ENCODE data around the gene STX18. TPM values are rescaled to one million over a fixed set of nuclear protein-coding genes. Genes with fewer than 3 reads are reported as not detected.
"Not testable (repeated sequence)": the region's sequence is repeated elsewhere in the genome, so short reads cannot be mapped to it uniquely, and the experiment has no call there.

STX18 gene
- total RNA-seq, 1 donor = 32.2 TPM

DNA sequence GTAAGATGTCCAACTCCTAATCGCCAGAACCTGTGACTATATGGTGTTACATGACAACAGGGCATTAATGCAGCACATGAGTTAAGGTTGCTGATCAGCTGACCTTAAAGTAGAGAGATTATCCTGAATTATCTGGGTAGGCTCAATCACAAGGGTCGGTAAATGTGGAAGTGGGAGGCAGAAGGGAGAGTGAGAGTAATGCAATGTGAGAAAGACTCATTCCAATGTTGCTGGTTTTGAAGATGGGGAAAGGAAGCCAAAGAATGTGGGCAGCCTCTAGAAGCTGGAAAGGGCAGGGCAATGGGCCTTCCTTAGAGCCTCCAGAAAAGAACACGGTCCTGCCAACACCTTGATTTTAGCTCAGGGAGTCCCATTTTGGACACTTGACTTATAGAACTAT, 67.4 kb downstream of the STX18 start:
- no peak for DNase-seq (ENCODE audit: low read depth)
- no peak overlapping the region for H3K4me3 ChIP-seq (ENCODE audit: low read depth, low read length)
- TF ChIP-seq, protein P1, sequence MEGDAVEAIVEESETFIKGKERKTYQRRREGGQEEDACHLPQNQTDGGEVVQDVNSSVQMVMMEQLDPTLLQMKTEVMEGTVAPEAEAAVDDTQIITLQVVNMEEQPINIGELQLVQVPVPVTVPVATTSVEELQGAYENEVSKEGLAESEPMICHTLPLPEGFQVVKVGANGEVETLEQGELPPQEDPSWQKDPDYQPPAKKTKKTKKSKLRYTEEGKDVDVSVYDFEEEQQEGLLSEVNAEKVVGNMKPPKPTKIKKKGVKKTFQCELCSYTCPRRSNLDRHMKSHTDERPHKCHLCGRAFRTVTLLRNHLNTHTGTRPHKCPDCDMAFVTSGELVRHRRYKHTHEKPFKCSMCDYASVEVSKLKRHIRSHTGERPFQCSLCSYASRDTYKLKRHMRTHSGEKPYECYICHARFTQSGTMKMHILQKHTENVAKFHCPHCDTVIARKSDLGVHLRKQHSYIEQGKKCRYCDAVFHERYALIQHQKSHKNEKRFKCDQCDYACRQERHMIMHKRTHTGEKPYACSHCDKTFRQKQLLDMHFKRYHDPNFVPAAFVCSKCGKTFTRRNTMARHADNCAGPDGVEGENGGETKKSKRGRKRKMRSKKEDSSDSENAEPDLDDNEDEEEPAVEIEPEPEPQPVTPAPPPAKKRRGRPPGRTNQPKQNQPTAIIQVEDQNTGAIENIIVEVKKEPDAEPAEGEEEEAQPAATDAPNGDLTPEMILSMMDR (IDR thresholded peaks at IDR 0.05; ENCODE audit: insufficient read depth, low read length) = no peak

DNA sequence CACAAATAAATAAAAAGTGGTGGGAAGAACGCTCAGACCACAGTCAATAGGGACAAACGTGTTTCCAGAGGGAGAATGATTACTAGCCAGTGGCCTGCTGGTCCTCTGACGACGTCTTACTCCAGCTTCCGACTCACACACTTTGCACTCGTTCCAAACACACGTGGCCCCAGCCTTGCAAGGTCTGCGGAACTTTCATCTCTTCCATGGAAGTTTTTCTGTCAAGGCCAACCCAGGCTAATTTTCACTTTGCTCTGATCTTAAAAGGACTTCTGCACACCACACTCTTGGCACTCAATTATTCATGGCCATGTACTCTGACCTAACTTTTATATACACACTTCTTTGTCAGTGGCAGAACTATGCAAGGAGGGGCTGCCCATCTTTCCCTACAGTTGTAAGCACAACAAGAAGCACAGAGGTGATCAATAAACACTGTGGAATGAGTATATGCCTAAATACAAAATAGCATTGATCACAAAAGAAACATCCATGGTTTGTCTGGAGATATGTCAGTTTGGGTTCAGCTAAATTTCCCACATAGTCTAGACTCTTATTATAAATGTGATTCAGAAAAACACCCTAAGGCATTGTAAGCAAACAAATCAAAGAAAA, 69.4 kb downstream of the STX18 start:
- DNase-seq (ENCODE audit: low read depth) = no peak
- no peak overlapping the region for H3K4me3 ChIP-seq (ENCODE audit: low read depth, low read length)
- TF ChIP-seq, protein P1 (IDR thresholded peaks at IDR 0.05; ENCODE audit: insufficient read depth, low read length) = no peak

DNA sequence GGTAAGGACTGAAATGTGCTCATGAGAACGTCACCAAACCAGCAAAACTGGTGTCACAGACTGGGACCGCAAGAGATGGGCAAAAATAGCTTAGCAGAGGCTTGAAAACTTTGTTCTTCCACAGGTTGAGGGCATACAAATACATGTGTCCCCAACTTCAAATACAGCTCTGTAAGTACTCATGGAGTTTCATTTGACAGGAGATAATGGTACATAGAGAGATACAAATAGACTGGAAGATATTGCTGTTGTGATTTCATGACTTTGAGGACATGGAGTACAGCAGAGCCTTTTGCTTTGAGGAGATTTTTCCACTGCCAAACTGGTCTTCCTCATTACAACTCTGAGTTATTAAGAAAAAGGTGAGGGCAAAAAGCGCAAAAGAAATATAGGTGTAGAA, 70.7 kb downstream of the STX18 start:
- no peak for DNase-seq (ENCODE audit: low read depth)
- TF ChIP-seq, protein P1 (IDR thresholded peaks at IDR 0.05; ENCODE audit: insufficient read depth, low read length) = no peak
- H3K4me3 ChIP-seq (ENCODE audit: low read depth, low read length) = no peak overlapping the region

DNA sequence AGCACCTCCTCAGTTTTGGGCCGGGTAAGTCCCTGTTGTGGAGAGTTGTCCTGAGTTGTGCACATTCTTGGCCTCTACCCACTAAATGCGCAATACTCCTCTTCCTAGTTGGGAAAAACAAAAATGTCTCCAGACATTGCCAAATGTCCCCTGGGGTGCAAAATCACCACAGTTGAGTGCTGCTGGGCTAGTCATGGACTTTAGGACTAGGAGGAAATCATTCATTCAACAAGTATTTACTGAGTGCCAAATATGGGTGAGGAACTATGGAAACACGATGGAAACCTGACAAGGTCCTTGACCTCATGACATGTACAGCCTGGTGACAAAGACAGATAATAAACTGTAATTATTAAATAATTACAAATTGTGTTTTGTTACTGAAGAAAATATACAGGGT, 71.6 kb downstream of the STX18 start:
- TF ChIP-seq, protein P1 (IDR thresholded peaks at IDR 0.05; ENCODE audit: insufficient read depth, low read length) = no peak
- no peak overlapping the region for H3K4me3 ChIP-seq (ENCODE audit: low read depth, low read length)
- DNase-seq (ENCODE audit: low read depth) = no peak

DNA sequence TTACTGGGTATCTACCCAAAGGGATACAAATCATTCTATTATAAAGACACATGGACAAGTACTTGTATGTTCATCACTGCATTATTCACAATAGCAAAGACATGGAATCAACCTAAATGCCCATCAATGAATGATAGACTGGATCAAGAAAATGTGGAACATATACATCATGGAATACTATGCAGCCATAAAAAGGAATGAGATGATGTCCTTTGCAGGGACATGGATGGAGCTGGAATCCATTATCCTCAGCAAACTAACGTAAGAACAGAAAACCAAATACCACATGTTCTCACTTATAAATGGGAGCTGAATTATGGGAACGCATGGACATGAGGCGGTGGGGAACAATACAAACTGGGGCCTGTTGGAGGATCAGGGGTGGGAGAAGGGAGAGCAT, 76.6 kb downstream of the STX18 start:
- not testable (repeated sequence) for DNase-seq (ENCODE audit: low read depth); H3K4me3 ChIP-seq (ENCODE audit: low read depth, low read length)

DNA sequence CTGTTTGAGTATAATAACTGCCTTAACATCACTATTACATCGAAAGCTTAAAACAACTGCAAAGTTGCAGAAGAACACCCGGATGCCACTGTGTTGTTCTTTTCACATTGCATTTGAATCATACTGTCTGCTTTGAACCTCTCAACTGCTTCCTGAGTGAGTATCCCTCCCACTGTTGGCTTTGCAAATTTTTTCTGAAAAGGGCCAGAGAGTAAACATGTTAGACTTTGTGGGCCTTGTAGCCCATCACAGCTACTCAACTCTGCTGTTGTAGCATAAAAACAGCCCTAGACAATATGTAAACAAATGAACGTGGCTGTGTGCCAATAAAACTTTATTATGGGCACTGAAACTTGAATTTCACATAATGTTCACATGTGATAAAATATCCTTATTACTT, 78.9 kb downstream of the STX18 start:
- H3K4me3 ChIP-seq (ENCODE audit: low read depth, low read length) = no peak overlapping the region
- DNase-seq (ENCODE audit: low read depth) = no peak
- TF ChIP-seq, protein P1 (IDR thresholded peaks at IDR 0.05; ENCODE audit: insufficient read depth, low read length) = no peak

DNA sequence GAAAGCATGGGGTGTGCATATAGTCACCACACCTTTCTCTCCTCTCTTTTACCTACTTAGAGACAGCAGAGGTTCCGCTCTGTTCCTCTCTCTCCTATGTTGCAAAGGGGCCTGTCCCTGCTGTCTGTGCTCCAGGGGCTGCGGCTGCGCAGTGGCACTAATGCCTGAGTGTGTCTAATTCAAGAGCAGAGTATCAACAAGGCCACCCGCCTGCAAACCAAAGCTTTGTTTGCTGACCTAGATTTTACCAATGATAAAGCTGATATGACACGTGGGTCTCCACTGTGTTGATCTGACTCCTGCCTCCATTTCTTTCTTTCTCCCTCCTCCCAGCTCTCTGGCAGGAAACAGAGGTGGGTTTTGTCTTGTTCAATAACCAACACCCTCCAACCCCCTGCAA, 80.0 kb downstream of the STX18 start:
- TF ChIP-seq, protein P1 (IDR thresholded peaks at IDR 0.05; ENCODE audit: insufficient read depth, low read length) = no peak
- H3K4me3 ChIP-seq (ENCODE audit: low read depth, low read length) = no peak overlapping the region
- no peak for DNase-seq (ENCODE audit: low read depth)
